Stimulated activated memory B cell treated with anti-CD40 and anti-IgM and Interleukin-4, amounts not matched to agents 10 μg/mL and 1 μg/mL and 100 μg/mL, for 72 hours (primary cell): ENCODE data around the gene TUBB2B.
"Not testable (repeated sequence)": the region's sequence is repeated elsewhere in the genome, so short reads cannot be mapped to it uniquely, and the experiment has no call there.

Source experiments
- ATAC-seq: fragments of 150-1000 bp; cut with Tn5 transposase; 2 replicates; pipeline ENCODE4 v1.10.0; 2021
- H3K27ac Mint-ChIP-seq: one replicate; pipeline ENCODE4 v1.8.0; 2022; ENCODE audit warnings: mild to moderate bottlenecking, mixed read lengths
- H3K27me3 Mint-ChIP-seq: one replicate; pipeline ENCODE4 v1.8.0; 2022; ENCODE audit warnings: mixed read lengths
- H3K36me3 Mint-ChIP-seq: one replicate; pipeline ENCODE4 v1.8.0; 2022; ENCODE audit warnings: mixed read lengths
- H3K4me1 Mint-ChIP-seq: one replicate; pipeline ENCODE4 v1.8.0; 2022; ENCODE audit warnings: mixed read lengths
- H3K4me3 Mint-ChIP-seq: one replicate; pipeline ENCODE4 v1.8.0; 2022; ENCODE audit warnings: mild to moderate bottlenecking, moderate library complexity, mixed read lengths
- H3K9me3 Mint-ChIP-seq: one replicate; pipeline ENCODE4 v1.8.0; 2022; ENCODE audit warnings: mixed read lengths

TUBB2B gene

DNA sequence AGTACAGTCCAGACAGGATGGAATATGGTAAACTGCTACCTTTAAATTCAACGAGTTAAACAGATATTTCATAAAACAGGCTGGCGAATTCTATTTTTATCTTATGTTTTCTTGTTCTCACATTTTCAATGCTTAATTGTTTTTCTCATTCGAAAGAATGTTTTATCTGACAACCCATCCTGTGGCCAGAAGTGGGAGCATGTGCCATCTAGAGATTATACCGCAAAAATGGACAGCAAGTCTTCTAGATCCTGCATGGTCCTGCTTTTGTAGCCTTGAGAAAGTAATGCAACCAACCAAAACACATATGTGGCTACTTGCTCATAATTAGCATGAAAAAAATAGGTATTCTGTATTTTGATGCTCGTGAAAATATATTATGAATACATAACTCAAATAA lies 30.7 kb downstream of the TUBB2B start:
- Mint-ChIP-seq H3K9me3 (no peaks in the 10 kb centered on the region), H3K27ac (no peak overlapping the region), H3K4me1 (no peaks in the 10 kb centered on the region), H3K27me3 (no peaks in the 10 kb centered on the region), H3K36me3 (no peaks in the 10 kb centered on the region), H3K4me3 (no peak overlapping the region)
- no peak for ATAC-seq

DNA sequence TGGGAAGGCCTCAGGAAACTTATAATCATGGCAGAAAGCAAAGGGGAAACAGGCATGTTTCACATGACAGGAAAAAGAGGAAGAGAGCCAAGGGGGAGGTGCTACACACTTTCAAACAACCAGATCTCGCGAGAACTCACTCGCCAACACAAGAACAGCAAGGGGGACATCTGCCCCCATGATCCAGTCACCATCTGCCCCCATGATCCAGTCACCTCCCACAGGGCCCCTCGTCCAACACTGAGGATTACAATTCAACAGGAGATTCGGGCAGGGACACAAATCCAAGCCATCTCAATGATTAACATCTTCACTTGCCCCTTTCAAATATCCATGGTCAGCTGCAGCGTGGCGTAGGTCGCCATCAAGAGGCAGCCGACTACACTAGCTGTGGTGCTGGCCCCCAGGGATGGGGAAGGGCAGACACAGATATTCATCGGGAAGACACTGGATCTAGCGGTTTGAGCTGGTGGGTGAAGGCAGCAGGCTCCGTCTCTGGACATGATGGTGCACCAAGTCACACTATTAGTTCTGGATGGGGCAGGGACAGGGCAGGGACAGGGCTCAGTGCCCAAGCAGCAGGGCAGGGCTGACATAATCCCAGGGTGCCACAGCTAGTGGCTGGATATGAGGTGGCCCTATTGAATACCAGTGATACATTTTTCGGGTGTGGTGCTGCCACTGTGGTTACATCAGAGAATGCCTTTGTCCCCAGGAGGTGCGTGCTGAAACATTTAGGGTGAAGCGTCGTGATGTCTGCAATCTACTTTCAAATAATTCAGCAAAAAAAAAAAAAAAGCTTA lies 31.6 kb downstream of the TUBB2B start:
- Mint-ChIP-seq H3K9me3 (no peaks in the 10 kb centered on the region), H3K4me3 (no peak overlapping the region), H3K27ac (no peak overlapping the region), H3K36me3 (no peaks in the 10 kb centered on the region), H3K27me3 (no peaks in the 10 kb centered on the region), H3K4me1 (no peaks in the 10 kb centered on the region)
- no peak for ATAC-seq

DNA sequence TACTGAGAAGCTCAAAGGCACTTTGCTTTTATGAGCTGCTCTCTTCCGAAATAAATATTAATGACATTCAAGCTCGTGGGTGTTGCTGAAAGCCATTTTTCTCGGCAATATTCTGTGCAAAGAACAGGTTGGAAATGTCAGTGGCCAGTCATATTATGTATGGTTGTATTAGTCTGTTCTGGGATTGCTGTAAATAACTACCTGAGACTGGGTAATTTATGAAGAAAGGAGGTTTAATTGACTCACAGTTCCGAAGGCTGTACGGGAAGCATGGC lies 32.1 kb downstream of the TUBB2B start:
- H3K36me3 Mint-ChIP-seq: no peaks in the 10 kb centered on the region
- H3K27ac Mint-ChIP-seq: no peak overlapping the region
- ATAC-seq: no peak
- no peaks in the 10 kb centered on the region for H3K27me3 Mint-ChIP-seq
- no peaks in the 10 kb centered on the region for H3K9me3 Mint-ChIP-seq
- no peaks in the 10 kb centered on the region for H3K4me1 Mint-ChIP-seq
- no peak overlapping the region for H3K4me3 Mint-ChIP-seq

DNA sequence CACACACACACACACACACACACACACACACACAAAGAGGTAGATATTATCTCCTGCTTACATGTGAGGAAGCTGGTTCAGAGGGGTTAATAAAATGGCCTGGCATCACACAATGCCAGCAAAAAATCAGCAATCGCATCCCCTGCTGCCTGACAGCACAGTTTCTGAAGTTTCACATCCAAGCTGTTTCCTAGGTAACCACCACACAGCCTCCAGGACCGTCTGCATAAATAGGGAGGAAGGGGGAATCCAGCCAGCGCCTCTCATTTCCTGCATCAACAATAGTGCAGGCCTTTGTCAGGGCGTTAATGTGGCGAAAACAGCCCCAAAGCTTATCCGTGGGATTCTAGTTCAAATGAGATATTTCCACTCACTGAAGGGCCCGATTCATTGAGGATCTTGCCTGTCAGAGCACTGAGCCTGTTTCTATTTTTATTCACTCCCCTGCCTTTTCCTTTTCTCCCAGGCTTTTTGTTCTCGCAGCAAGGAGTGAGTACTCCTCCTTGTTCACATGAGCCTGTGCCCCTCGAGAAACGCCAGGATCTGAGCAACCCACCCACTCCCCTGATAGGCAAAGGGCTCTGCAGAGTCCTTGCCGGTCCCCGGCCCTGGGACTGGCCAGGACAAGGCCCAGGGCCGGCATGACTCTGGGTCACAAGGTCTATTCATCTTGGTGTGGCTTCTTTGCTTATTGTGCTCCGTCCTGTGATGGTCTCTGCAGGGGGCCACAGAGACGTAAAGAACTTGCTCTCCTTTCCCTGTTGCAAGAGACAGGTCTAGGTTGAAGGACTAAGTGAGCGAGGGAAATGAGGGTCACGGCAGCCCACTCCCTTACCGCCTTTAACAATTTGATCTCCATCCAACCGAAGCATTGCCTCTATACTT lies 32.7 kb downstream of the TUBB2B start:
- H3K27ac Mint-ChIP-seq: no peak overlapping the region
- ATAC-seq: no peak
- H3K4me1 Mint-ChIP-seq: no peaks in the 10 kb centered on the region
- H3K4me3 Mint-ChIP-seq: no peak overlapping the region
- H3K36me3 Mint-ChIP-seq: no peaks in the 10 kb centered on the region
- no peaks in the 10 kb centered on the region for H3K9me3 Mint-ChIP-seq
- no peaks in the 10 kb centered on the region for H3K27me3 Mint-ChIP-seq

DNA sequence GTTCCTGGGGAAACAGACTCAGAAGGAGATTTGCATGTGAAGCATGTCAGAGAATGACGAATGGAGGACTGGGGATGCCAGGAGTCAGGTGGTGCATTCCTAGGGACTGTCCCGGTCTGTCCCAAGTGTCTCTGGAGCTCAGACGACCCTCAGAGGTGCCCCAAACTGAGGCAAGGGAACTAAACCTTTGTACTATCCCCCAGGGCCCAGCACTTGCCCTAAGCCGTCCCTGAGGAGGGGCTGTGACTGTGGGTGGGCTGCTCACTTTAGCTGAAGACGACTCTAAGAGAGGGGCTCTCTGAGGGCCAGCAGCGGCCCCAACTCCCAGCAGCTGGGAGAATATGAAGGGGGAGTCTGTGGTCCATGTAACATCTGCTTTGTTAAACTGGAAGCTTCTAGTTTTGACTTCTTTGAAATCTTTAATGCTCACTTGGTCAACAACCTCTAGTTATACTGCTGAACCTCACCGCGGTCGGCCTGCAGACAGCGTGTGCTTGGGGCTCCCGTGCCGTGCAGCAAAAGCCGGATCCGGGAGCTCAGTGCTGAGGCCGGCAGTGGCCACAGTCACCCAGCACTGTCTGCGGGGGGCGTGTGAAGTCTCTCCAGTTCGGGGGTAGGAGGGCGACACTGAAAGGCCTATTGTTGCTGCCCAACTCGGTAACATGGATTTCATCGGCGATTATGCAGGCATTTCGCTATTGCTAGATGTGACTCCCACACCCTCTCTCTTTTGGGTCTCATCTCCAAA lies 34.2 kb downstream of the TUBB2B start:
- Mint-ChIP-seq H3K27me3 (no peaks in the 10 kb centered on the region), H3K27ac (no peak overlapping the region), H3K9me3 (no peaks in the 10 kb centered on the region), H3K36me3 (no peaks in the 10 kb centered on the region), H3K4me3 (no peak overlapping the region), H3K4me1 (no peaks in the 10 kb centered on the region)
- ATAC-seq: no peak

DNA sequence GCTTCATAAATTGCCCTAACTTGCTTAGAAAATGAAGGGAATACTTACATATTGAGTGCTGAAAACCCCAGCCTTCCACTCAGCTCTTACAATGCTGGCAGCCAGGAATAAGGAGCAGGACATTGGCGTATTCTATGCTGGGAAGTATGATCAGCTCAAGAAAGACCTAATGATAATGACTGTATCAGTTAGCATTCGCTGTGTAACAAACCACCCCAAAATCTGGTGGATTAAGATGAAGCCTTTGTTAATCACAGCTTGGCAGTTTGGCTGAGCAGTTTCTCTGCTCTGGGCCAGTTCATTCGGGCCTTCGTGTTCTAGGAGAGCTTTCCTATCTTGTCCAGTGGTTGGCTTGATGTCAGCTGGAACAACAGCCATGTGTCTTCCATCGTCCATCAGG lies 36.7 kb downstream of the TUBB2B start:
- ATAC-seq: no peak
- Mint-ChIP-seq H3K4me1 (no peaks in the 10 kb centered on the region), H3K36me3 (no peaks in the 10 kb centered on the region), H3K27ac (no peak overlapping the region), H3K9me3 (no peaks in the 10 kb centered on the region), H3K27me3 (peaks cover 8% of the 10 kb centered on the region), H3K4me3 (no peak overlapping the region)

DNA sequence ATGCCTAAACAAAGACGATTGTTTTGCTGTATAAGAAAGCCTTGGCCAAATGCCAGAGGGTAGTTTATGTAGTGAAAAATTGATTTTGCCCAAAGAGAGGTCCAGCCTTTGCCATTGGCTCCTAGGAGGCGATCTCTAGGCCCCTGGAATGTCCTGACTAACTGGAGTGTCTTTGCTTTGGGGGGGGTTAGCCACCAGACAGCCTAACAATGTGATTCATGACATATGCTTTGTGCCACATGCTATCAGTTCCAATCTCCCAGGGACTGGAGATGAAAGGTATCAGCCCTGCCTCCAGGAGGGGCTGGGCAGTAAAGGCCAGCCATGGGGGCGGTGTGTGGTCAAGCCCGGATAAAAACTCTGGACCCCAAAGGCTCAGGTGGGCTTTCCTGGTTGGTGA lies 37.4 kb downstream of the TUBB2B start:
- Mint-ChIP-seq H3K4me1 (no peaks in the 10 kb centered on the region), H3K27me3 (peaks cover 15% of the 10 kb centered on the region), H3K27ac (no peak overlapping the region), H3K36me3 (no peaks in the 10 kb centered on the region), H3K9me3 (no peaks in the 10 kb centered on the region), H3K4me3 (no peak overlapping the region)
- ATAC-seq: no peak

DNA sequence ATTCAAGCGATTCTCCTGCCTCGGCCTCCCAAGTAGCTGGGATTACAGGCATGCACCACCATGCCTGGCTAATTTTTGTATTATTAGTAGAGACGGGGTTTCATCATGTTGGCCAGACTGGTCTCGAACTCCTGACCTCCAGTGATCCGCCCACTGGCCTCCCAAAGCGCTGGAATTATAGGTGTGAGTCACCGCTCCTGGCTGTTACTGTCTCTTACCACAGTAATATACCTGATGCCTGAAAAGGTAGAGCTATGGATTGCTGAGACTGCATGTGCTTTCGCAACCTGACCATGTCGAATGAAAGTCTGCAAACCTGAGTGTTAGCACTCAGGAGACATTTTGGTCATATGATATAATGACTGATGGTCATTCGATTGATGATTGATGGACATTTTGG lies 38.3 kb downstream of the TUBB2B start:
- peaks cover 24% of the 10 kb centered on the region for H3K27me3 Mint-ChIP-seq
- not testable (repeated sequence) for H3K4me3 Mint-ChIP-seq, H3K27ac Mint-ChIP-seq, H3K36me3 Mint-ChIP-seq, H3K4me1 Mint-ChIP-seq, H3K9me3 Mint-ChIP-seq, ATAC-seq

DNA sequence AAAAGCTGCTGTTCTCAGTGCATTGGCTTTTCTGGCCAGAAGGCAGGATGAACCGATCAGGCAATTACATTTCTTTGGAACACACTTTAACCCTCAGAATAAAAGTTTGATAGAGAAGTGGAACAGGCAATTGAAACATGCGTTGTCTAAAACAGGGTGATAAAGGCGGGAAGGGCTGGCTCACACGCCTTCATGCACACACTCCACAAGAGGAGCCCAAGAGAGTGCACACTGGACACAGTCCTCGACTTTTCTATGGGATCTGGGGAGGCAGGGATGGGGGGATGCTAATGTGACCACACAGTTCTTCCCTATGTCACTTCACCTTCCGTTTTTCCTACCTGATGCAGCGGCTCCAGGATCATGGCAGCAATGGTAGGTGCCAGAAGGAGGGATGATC lies 39.2 kb downstream of the TUBB2B start:
- Mint-ChIP-seq H3K4me3 (no peak overlapping the region), H3K9me3 (no peaks in the 10 kb centered on the region), H3K27me3 (peaks cover 28% of the 10 kb centered on the region), H3K27ac (no peak overlapping the region), H3K4me1 (no peaks in the 10 kb centered on the region), H3K36me3 (no peaks in the 10 kb centered on the region)
- ATAC-seq: no peak

DNA sequence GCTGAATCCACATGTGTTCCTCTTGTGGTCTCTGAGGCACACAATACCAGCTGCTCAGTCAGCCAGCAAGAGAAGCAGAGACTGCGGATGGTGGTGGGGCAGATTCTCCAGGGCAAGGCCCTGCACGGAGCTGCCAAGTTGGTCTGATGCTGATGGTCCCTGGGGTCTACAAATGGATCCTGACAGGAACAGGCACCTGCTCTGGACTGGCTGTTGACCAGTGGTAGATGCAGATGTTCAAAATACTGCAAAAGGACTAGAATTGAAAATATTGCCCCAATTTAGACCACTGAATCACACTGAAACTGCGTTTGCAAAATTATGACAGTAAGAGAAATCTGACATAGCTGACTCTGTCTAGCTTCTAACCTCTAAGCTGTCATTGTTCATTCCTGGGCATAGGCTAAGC lies 40.5 kb downstream of the TUBB2B start:
- Mint-ChIP-seq H3K27me3 (peaks cover 28% of the 10 kb centered on the region), H3K27ac (no peak overlapping the region), H3K4me3 (no peak overlapping the region), H3K36me3 (no peaks in the 10 kb centered on the region), H3K4me1 (no peaks in the 10 kb centered on the region), H3K9me3 (no peaks in the 10 kb centered on the region)
- no peak for ATAC-seq

DNA sequence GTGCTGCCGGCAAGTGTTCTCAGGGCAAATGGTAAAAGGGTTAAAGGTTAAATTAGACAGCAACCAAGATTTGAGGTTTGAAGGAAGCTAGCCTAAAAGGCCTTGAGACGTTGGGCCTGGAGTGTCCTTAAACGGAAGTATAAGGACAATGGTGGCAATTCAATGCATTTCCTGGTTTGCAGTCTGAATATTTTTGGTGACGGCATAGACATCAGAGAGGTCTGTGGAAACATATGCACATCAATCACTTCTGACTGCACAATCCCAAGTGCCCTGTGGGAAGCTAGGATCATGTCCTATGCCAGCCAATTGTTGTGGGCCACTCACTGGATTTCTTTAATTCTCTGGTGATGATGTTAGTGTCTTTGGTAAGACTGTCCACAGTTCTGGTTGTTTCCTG lies 44.4 kb downstream of the TUBB2B start:
- no peaks in the 10 kb centered on the region for H3K9me3 Mint-ChIP-seq
- no peaks in the 10 kb centered on the region for H3K4me1 Mint-ChIP-seq
- ATAC-seq: no peak
- H3K36me3 Mint-ChIP-seq: no peaks in the 10 kb centered on the region
- H3K27me3 Mint-ChIP-seq: peaks cover 51% of the 10 kb centered on the region
- no peak overlapping the region for H3K27ac Mint-ChIP-seq
- H3K4me3 Mint-ChIP-seq: no peak overlapping the region

DNA sequence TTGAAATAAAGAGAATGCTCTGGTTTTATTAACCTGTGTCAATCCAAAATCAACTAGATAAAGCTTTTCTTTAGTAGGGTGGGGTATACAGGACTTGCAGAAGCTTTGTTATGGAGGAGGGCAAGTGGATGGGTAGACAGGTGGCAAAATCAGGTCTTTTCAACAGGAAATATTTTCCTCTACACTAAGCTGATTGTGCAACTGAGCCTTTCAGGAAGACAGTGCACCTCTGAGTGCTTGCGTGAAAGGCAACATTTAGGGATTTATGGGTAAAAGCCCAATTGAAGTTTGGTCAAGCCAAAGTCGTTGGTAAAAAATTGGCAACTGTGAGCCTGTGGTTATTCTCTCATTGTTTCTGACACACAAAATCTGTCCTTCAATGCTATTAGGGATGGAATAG lies 46.3 kb downstream of the TUBB2B start:
- Mint-ChIP-seq H3K4me3 (no peak overlapping the region), H3K36me3 (no peaks in the 10 kb centered on the region), H3K4me1 (peaks cover 1% of the 10 kb centered on the region), H3K9me3 (no peaks in the 10 kb centered on the region), H3K27me3 (peaks cover 57% of the 10 kb centered on the region), H3K27ac (no peak overlapping the region)
- ATAC-seq: no peak

DNA sequence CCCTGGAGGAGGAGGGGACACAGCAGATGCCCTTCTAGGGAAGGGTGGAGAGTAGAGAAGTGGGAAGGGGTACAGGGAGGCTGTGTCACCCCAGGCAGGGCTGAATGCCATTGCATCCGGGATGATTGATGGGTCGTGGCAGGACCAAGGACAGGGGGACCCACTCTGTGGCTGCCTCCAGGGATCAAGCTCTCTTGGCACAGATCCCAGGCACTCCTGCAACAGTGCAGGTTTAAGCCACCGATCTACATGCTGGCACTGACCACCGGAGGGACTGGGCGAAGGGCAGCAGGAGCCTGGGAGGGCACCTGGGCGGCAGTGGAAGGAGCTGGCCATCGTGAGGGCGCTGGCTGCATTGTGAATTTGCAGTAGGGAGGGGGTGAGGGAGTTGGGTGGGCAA lies 47.5 kb downstream of the TUBB2B start:
- H3K9me3 Mint-ChIP-seq, H3K4me1 Mint-ChIP-seq, ATAC-seq, H3K27ac Mint-ChIP-seq, H3K36me3 Mint-ChIP-seq: not testable (repeated sequence)
- peaks cover 51% of the 10 kb centered on the region for H3K27me3 Mint-ChIP-seq
- H3K4me3 Mint-ChIP-seq: peak overlapping the region; percentile 64

DNA sequence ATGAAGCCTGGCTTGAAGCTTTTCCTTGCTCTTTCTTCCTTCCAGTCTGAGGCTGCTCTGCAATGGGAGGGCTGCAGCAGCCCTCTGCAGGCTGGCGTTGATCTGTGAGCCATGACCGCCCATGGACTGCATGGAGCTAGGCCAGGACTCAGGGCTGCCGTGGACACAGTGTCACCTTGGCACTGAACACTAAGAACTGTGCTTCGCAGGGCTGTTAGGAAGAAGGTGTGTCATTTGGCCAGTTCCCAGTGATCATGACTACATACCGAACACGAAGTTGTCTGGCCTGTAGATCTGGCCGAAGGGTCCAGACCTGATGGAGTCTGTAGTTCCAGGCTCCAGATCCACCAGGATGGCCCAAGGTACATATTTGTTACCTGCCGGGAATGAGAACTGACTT lies 48.8 kb downstream of the TUBB2B start:
- not testable (repeated sequence) for H3K4me1 Mint-ChIP-seq, H3K4me3 Mint-ChIP-seq, H3K27ac Mint-ChIP-seq, H3K36me3 Mint-ChIP-seq, ATAC-seq, H3K9me3 Mint-ChIP-seq
- H3K27me3 Mint-ChIP-seq: peaks cover 39% of the 10 kb centered on the region

DNA sequence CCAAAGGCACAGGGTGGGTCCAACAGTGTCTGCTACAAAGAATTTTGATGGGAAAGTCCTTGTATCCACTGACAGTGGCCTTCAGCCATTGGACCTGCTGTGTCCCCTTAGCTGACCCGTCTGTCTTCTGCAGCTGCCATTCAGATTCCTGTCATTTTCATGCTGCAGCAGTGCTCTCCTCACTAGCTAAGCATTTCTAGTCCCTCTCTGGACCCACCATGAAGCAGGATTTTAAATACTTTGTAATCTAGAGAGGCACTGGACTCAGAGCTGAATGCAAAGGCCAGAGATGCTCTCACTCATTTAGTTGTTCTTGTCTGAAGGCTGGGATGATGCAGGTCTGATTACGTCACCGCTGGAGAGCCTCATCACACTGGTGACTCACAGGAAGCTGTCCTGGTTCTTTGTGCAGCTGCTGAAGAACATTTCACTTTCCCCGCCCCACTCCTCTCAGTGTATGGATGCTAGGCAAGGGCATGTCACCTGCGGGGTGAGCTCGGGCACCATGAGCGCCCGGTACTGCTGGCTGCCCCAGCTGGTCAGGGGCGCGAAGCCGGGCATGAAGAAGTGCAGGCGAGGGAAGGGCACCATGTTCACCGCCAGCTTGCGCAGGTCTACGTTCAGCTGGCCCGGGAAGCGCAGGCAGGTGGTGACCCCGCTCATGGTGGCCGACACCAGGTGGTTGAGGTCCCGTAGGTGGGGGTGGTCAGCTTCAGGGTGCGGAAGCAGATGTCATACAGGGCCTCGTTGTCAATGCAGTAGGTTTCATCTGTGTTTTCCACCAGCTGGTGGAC lies 50.7 kb downstream of the TUBB2B start:
- Mint-ChIP-seq H3K4me1 (peaks cover 5% of the 10 kb centered on the region), H3K36me3 (no peaks in the 10 kb centered on the region), H3K27me3 (peaks cover 45% of the 10 kb centered on the region), H3K9me3 (no peaks in the 10 kb centered on the region), H3K4me3 (no peak overlapping the region), H3K27ac (no peak overlapping the region)
- no peak for ATAC-seq
